Lower lobe of right lung (tissue), 2 donors: ENCODE results near the gene BEX4. TPM values are rescaled to one million over a fixed set of nuclear protein-coding genes. Genes with fewer than 3 reads are reported as not detected.
A peak's percentile ranks its signal among the peaks of the same experiment; 100 is the strongest.
"Not testable (repeated sequence)": the region's sequence is repeated elsewhere in the genome, so short reads cannot be mapped to it uniquely, and the experiment has no call there.

Experiments
- ATAC-seq, 2 donors: fragments of 200-7000 bp; cut with Tn5 transposase; one replicate each; pipeline ENCODE4 v1.9.1; 2020 to 2022; ENCODE audit warnings: mild to moderate bottlenecking in 2 of 2, moderate library complexity in 2 of 2
- DNase-seq: peaks from one replicate; pipeline ENCODE4 v3.0.0-alpha.2; 2020
- H3K27ac ChIP-seq: fragments of 200-600 bp; one replicate; pipeline ENCODE4 v1.8.0; 2022
- H3K27me3 ChIP-seq: fragments of 200-600 bp; one replicate; pipeline ENCODE4 v1.8.0; 2022; ENCODE audit warnings: low read depth
- H3K36me3 ChIP-seq: fragments of 200-600 bp; one replicate; pipeline ENCODE4 v1.8.0; 2022; ENCODE audit warnings: mild to moderate bottlenecking
- H3K4me1 ChIP-seq: fragments of 200-600 bp; one replicate; pipeline ENCODE4 v1.8.0; 2022
- H3K4me3 ChIP-seq: fragments of 200-600 bp; one replicate; pipeline ENCODE4 v1.8.0; 2022; ENCODE audit warnings: mild to moderate bottlenecking
- H3K9me3 ChIP-seq: fragments of 200-600 bp; one replicate; pipeline ENCODE4 v1.8.0; 2022
- intact Hi-C: fragments of 100-400 bp; cut with DNase I; formaldehyde crosslinking; loops from one replicate; pipeline ENCODE4 v1.11.0; 2022
- total RNA-seq: library from RNA; stranded (reverse); fragmentation: NEBNext Ultra II Directional; extraction: Animal tissue kit (Norgen Biotek cat#: 25700); gene quantifications from one replicate; pipeline ENCODE4 v1.2.1, GENCODE V29; 2021
- TF ChIP-seq, protein P1 (sequence below): fragments of 200-600 bp; IDR thresholded peaks from one replicate; pipeline ENCODE4 v1.8.0; 2022; ENCODE audit warnings: antibody characterized with exemption, mild to moderate bottlenecking
- donor health status: DM: no; HTN: yes; CAD: no; lungs with severe emphysema.

The BEX4 gene
- total RNA-seq, 1 donor from 2014 or later: 37.3 TPM

DNA sequence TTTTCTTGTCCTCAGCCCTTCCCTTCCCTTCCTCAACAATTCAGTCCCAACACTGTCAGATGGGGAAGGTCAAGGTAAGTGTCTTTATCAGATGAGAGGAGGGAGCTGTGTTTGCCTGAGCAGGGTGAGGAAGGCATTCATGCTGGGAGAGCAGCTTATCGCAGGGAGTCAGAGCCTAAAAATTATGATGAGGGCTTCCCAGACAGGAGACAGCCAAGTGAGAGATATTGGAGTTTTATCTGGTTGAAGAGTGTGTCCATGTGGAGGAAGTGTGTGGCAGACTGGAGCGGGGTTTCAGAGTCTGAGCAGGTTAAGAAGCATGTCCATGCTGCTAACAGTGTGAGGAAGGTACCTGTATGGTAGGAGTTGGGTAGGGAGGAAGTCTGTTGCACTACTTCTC, 18.4 kb downstream of the BEX4 start:
- no peaks in the 10 kb centered on the region for H3K4me1 ChIP-seq
- no peaks in the 10 kb centered on the region for H3K9me3 ChIP-seq
- intact Hi-C loops: no loop called here
- no peak overlapping the region for H3K4me3 ChIP-seq
- no peaks in the 10 kb centered on the region for H3K27me3 ChIP-seq
- no peak for DNase-seq
- no peak overlapping the region for H3K27ac ChIP-seq
- TF ChIP-seq, protein P1, sequence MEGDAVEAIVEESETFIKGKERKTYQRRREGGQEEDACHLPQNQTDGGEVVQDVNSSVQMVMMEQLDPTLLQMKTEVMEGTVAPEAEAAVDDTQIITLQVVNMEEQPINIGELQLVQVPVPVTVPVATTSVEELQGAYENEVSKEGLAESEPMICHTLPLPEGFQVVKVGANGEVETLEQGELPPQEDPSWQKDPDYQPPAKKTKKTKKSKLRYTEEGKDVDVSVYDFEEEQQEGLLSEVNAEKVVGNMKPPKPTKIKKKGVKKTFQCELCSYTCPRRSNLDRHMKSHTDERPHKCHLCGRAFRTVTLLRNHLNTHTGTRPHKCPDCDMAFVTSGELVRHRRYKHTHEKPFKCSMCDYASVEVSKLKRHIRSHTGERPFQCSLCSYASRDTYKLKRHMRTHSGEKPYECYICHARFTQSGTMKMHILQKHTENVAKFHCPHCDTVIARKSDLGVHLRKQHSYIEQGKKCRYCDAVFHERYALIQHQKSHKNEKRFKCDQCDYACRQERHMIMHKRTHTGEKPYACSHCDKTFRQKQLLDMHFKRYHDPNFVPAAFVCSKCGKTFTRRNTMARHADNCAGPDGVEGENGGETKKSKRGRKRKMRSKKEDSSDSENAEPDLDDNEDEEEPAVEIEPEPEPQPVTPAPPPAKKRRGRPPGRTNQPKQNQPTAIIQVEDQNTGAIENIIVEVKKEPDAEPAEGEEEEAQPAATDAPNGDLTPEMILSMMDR: no peak
- ATAC-seq: no peak
- H3K36me3 ChIP-seq: no peaks in the 10 kb centered on the region

GRCh38 chrX:103234869-103235268, 20.0 kb downstream of the BEX4 start:
- H3K4me1 ChIP-seq: no peaks in the 10 kb centered on the region
- H3K27ac ChIP-seq: no peak overlapping the region
- intact Hi-C loops: no loop called here
- no peak for DNase-seq
- H3K9me3 ChIP-seq: no peaks in the 10 kb centered on the region
- no peak overlapping the region for H3K4me3 ChIP-seq
- H3K27me3 ChIP-seq: no peaks in the 10 kb centered on the region
- H3K36me3 ChIP-seq: no peaks in the 10 kb centered on the region
- ATAC-seq: no peak
- TF ChIP-seq, protein P1: no peak

- H3K27me3 ChIP-seq, H3K27ac ChIP-seq, H3K4me1 ChIP-seq, H3K36me3 ChIP-seq, H3K9me3 ChIP-seq, H3K4me3 ChIP-seq, DNase-seq, ATAC-seq, intact Hi-C loops: not testable (repeated sequence)
These were observed 20.7 kb downstream of the BEX4 start for GRCh38 chrX:103235608-103236007.

- intact Hi-C loops: no loop called here
- DNase-seq: no peak
- H3K4me3 ChIP-seq: no peak overlapping the region
- TF ChIP-seq, protein P1: no peak
- no peak for ATAC-seq
- no peak overlapping the region for H3K27ac ChIP-seq
- H3K9me3 ChIP-seq: no peaks in the 10 kb centered on the region
- H3K27me3 ChIP-seq: no peaks in the 10 kb centered on the region
- H3K36me3 ChIP-seq: no peaks in the 10 kb centered on the region
- H3K4me1 ChIP-seq: no peaks in the 10 kb centered on the region
These were observed 21.4 kb downstream of the BEX4 start for GRCh38 chrX:103236296-103236695.

DNA sequence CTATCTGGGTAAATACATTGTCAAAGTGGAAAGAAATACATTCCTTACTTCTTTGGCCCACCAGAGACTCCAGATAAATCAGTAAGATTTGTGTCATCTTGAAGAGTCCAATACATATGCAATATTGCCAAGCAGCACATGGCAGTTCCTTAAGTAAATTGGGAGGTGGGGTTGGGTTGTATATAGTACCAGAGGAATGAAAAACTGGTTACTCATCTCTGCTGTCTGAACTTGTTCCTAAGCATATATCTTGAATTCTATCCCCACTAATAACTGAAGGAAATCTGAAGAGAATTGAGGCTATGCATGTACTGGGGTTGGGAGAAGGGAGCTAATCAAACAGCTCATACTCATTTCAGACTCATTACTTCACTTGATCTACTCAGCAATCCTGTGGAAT, 25.2 kb downstream of the BEX4 start:
- H3K27ac ChIP-seq: no peak overlapping the region
- TF ChIP-seq, protein P1: no peak
- intact Hi-C loops: no loop called here
- H3K36me3 ChIP-seq: no peaks in the 10 kb centered on the region
- no peaks in the 10 kb centered on the region for H3K4me1 ChIP-seq
- H3K27me3 ChIP-seq: no peaks in the 10 kb centered on the region
- no peak overlapping the region for H3K4me3 ChIP-seq
- no peak for ATAC-seq
- no peaks in the 10 kb centered on the region for H3K9me3 ChIP-seq
- DNase-seq: no peak

DNA sequence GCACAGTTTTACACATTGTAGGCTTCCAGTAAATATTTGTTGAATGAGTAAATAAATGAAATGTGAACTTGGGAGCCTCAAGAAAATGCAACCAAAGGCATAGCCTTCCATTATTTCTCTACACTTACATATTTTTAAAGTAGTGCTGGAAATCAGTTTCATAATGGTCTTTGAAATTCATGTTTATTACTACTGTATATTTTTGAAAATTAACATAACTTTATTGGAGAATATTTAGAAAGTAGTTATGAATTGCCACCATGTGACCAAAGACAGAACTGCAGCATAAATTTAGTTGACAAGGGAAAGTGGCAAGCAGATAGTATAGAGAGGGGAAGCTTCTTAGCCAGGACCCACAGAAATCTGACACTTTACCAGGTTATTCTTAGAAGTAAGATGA, 33.6 kb downstream of the BEX4 start:
- Histone ChIP-seq H3K27ac (no peak overlapping the region), H3K4me3 (no peak overlapping the region), H3K4me1 (no peaks in the 10 kb centered on the region), H3K27me3 (no peaks in the 10 kb centered on the region), H3K9me3 (no peaks in the 10 kb centered on the region), H3K36me3 (no peaks in the 10 kb centered on the region)
- intact Hi-C loops: no loop called here
- DNase-seq: no peak
- TF ChIP-seq, protein P1: peak; percentile 39
- no peak for ATAC-seq
